Naive thymus-derived CD4-positive, alpha-beta T cell (primary cell): ENCODE results near the gene ZER1. TPM values are rescaled to one million over a fixed set of nuclear protein-coding genes. Genes with fewer than 3 reads are reported as not detected.

Experiments
- ATAC-seq: fragments of 150-1000 bp; cut with Tn5 transposase; 2 replicates; pipeline ENCODE4 v1.10.0; 2021; ENCODE audit warnings: mild to moderate bottlenecking, moderate library complexity
- CTCF ChIA-PET: fragments of 350-600 bp; sonication (Branson Sonifier 250); formaldehyde crosslinking; loops from one replicate; lab custom pipeline; 2021; ENCODE audit warnings: antibody characterized with exemption; lab: Charles Lee
- POLR2A ChIA-PET: fragments of 350-600 bp; sonication (Branson Sonifier 250); formaldehyde crosslinking; loops from one replicate; lab custom pipeline; 2021; ENCODE audit warnings: antibody characterized with exemption, inconsistent platforms; lab: Charles Lee
- DNase-seq, 9 donors: peaks; one replicate each; pipeline versions ENCODE4 v3.0.0 to v3.0.0-alpha.2; 2020 to 2022; ENCODE audit warnings: mixed read lengths in 1 of 9
- H3K27ac ChIP-seq: one replicate; pipeline ENCODE4 v1.7.0; 2013; ENCODE audit warnings: mild to moderate bottlenecking, low read depth, low read length, moderate library complexity
- H3K27me3 ChIP-seq, 2 donors: one replicate each; pipeline ENCODE4 v1.7.0; 2013; ENCODE audit warnings: low read length in 2 of 2, mild to moderate bottlenecking in 2 of 2, moderate library complexity in 2 of 2; ENCODE audit not compliant: control insufficient read depth in 2 of 2, insufficient read depth in 2 of 2
- H3K36me3 ChIP-seq, 3 experiments: 1 replicate in 2 of 3; 2 replicates in 1 of 3; pipeline ENCODE4 v1.7.0; 2013; ENCODE audit warnings: low read length in 3 of 3, mild to moderate bottlenecking in 3 of 3, moderate library complexity in 1 of 3; ENCODE audit not compliant: insufficient read depth in 3 of 3, control insufficient read depth in 2 of 3
- H3K4me1 ChIP-seq, 2 donors: one replicate each; pipeline ENCODE4 v1.7.0; 2013; ENCODE audit warnings: low read length in 2 of 2, mild to moderate bottlenecking in 2 of 2, moderate library complexity in 1 of 2; ENCODE audit not compliant: control insufficient read depth in 2 of 2, insufficient read depth in 2 of 2
- H3K4me3 ChIP-seq: 2 replicates; pipeline ENCODE4 v1.7.0; 2013; ENCODE audit warnings: mild to moderate bottlenecking, low read length
- H3K9me3 ChIP-seq, 3 experiments: 1 replicate in 2 of 3; 2 replicates in 1 of 3; pipeline ENCODE4 v1.7.0; 2013; ENCODE audit warnings: low read length in 3 of 3; ENCODE audit not compliant: control insufficient read depth in 2 of 3
- H3K27ac Mint-ChIP-seq, 9 donors: one replicate each; pipeline ENCODE4 v1.8.0; 2020 to 2022; ENCODE audit warnings: mixed read lengths in 9 of 9, mild to moderate bottlenecking in 8 of 9, moderate library complexity in 5 of 9, inconsistent platforms in 2 of 9
- H3K27me3 Mint-ChIP-seq, 5 donors: one replicate each; pipeline ENCODE4 v1.8.0; 2021 to 2022; ENCODE audit warnings: mixed read lengths in 5 of 5, mild to moderate bottlenecking in 1 of 5
- H3K36me3 Mint-ChIP-seq, 5 donors: one replicate each; pipeline ENCODE4 v1.8.0; 2020 to 2022; ENCODE audit warnings: mixed read lengths in 5 of 5, mild to moderate bottlenecking in 3 of 5, inconsistent platforms in 1 of 5
- H3K4me1 Mint-ChIP-seq, 7 donors: one replicate each; pipeline ENCODE4 v1.8.0; 2020 to 2022; ENCODE audit warnings: mixed read lengths in 7 of 7, mild to moderate bottlenecking in 3 of 7, inconsistent platforms in 1 of 7
- H3K4me3 Mint-ChIP-seq, 10 donors: one replicate each; pipeline ENCODE4 v1.8.0; 2020 to 2022; ENCODE audit warnings: mild to moderate bottlenecking in 10 of 10, mixed read lengths in 10 of 10, moderate library complexity in 6 of 10, inconsistent platforms in 2 of 10
- H3K9me3 Mint-ChIP-seq, 11 donors: one replicate each; pipeline ENCODE4 v1.8.0; 2020 to 2022; ENCODE audit warnings: mixed read lengths in 11 of 11, mild to moderate bottlenecking in 4 of 11, inconsistent platforms in 1 of 11, moderate library complexity in 1 of 11
- intact Hi-C, 2 donors: fragments of 100-400 bp; cut with micrococcal nuclease; formaldehyde crosslinking; loops; one replicate each; pipeline ENCODE4 v1.15.1; 2023
- polyA plus RNA-seq, 2 donors: library from polyadenylated mRNA; unstranded; fragments of 300-500 nt; fragmentation: Illumina TruSeq; gene quantifications; one replicate each; pipeline ENCODE4 v1.2.3, GENCODE V29; 2021
- total RNA-seq, 6 experiments: library from RNA in 5 of 6; stranded (reverse) in 5 of 6; gene quantifications; 1 replicate in 5 of 6; 2 replicates in 1 of 6; pipeline ENCODE4 v1.2.3 and lab custom pipeline; 2021 to 2026

ZER1 gene
- total and polyA plus RNA-seq, 7 experiments from 2014 or later = 22.7 to 57.7 (median 37.6) TPM

- H3K4me1 Mint-ChIP-seq = peaks cover 7 to 29% (median 12%) of the 10 kb centered on the region in 7 donors
- H3K4me3 Mint-ChIP-seq = peak within 1 kb of the TSS; percentile 84 to 92 (median 91)
- no peaks in the 10 kb centered on the region for H3K9me3 Mint-ChIP-seq
- DNase-seq (peak; percentile 94 to 99 (median 97)), ATAC-seq (peak; percentile 98)
- peak within 1 kb of the TSS; percentile 67 for H3K4me3 ChIP-seq
- intact Hi-C loops = loop anchor here (1.0 to 5.0 kb wide), 16 partner anchors 11 to 568 kb away; partner anchors contain the start of genes DYNC2I2 (in 2 of the 2), SPOUT1 (in 2 of the 2), ZER1 (in 2 of the 2) and DOLK (in 1 of the 2)
- H3K4me1 ChIP-seq = no peaks in the 10 kb centered on the region
- ChIA-PET POLR2A (interaction anchor here (0.5 to 4.0 kb wide), 26 partner anchors 9 to 1234 kb away, joined by 3 to 38 read pairs (median 4); partner anchors contain the start of genes DYNC2I2, GOLGA2, SET and SPOUT1), CTCF (interaction anchor here (0.8 to 1.6 kb wide), 9 partner anchors 9 to 265 kb away, joined by 3 to 11 read pairs (median 3); partner anchors contain the start of genes SPOUT1 and SPTAN1)
- H3K9me3 ChIP-seq = no peaks in the 10 kb centered on the region
- H3K27ac Mint-ChIP-seq = peak within 1 kb of the TSS; percentile 79 to 94 (median 87)
- no peaks in the 10 kb centered on the region for H3K27me3 Mint-ChIP-seq
- H3K27ac ChIP-seq = peak within 1 kb of the TSS; percentile 72
- H3K27me3 ChIP-seq = no peaks in the 10 kb centered on the region
- H3K36me3 ChIP-seq = peaks cover 0 to 21% (median 3%) of the 10 kb centered on the region in 3 experiments
- peaks cover 0 to 7% (median 0%) of the 10 kb centered on the region in 5 donors for H3K36me3 Mint-ChIP-seq
These were observed 46.5 kb upstream of the ZER1 start, which contains the start of gene ENDOG for GRCh38 chr9:128818099-128818838. Gene ENDOG, plus strand, starts transcription at chr9:128818500. Its CDS starts 185 bp downstream, at chr9:128818685.

- intact Hi-C loops = no loop called here
- H3K4me1 Mint-ChIP-seq = peaks cover 0 to 3% (median 0%) of the 10 kb centered on the region in 7 donors
- ChIA-PET CTCF (no interaction called here), POLR2A (interaction anchor here (0.6 to 1.3 kb wide), 2 partner anchors 9 to 22 kb away, joined by 3 read pairs; no protein-coding TSS in a partner anchor)
- no peaks in the 10 kb centered on the region for H3K27me3 ChIP-seq
- ATAC-seq = no peak
- H3K4me3 Mint-ChIP-seq = no peak overlapping the region
- H3K36me3 Mint-ChIP-seq = peaks cover 0 to 12% (median 3%) of the 10 kb centered on the region in 5 donors
- no peaks in the 10 kb centered on the region for H3K9me3 ChIP-seq
- no peaks in the 10 kb centered on the region for H3K4me1 ChIP-seq
- H3K9me3 Mint-ChIP-seq = no peaks in the 10 kb centered on the region
- peaks cover 0 to 26% (median 2%) of the 10 kb centered on the region in 3 experiments for H3K36me3 ChIP-seq
- H3K4me3 ChIP-seq = no peak overlapping the region
- H3K27ac ChIP-seq = no peak overlapping the region
- H3K27me3 Mint-ChIP-seq = no peaks in the 10 kb centered on the region
- H3K27ac Mint-ChIP-seq = peak overlapping the region in 2 of 9 donors; percentile 25 to 53
- DNase-seq = no peak
These were observed 39.1 kb upstream of the ZER1 start for GRCh38 chr9:128810873-128811272.

- no peaks in the 10 kb centered on the region for H3K9me3 Mint-ChIP-seq
- H3K36me3 Mint-ChIP-seq = peaks cover 0 to 16% (median 3%) of the 10 kb centered on the region in 5 donors
- DNase-seq (no peak), ATAC-seq (no peak)
- peaks cover 0 to 3% (median 0%) of the 10 kb centered on the region in 7 donors for H3K4me1 Mint-ChIP-seq
- intact Hi-C loops = no loop called here
- Histone ChIP-seq H3K27me3 (no peaks in the 10 kb centered on the region), H3K4me1 (no peaks in the 10 kb centered on the region), H3K4me3 (no peak overlapping the region), H3K36me3 (peaks cover 0 to 37% (median 6%) of the 10 kb centered on the region in 3 experiments), H3K27ac (no peak overlapping the region), H3K9me3 (no peaks in the 10 kb centered on the region)
- H3K4me3 Mint-ChIP-seq = no peak overlapping the region
- H3K27me3 Mint-ChIP-seq = no peaks in the 10 kb centered on the region
- CTCF ChIA-PET = no interaction called here
- POLR2A ChIA-PET = interaction anchor here (1.3 to 1.7 kb wide), 2 partner anchors 8 to 10 kb away, joined by 3 to 6 read pairs; partner anchors contain the start of gene ENDOG
- H3K27ac Mint-ChIP-seq = peak overlapping the region in 5 of 9 donors; percentile 5 to 69 (median 28)
These were observed 38.1 kb upstream of the ZER1 start for GRCh38 chr9:128809831-128810230.

- no peak for ATAC-seq
- no peaks in the 10 kb centered on the region for H3K9me3 ChIP-seq
- peaks cover 0 to 40% (median 6%) of the 10 kb centered on the region in 3 experiments for H3K36me3 ChIP-seq
- H3K9me3 Mint-ChIP-seq = no peaks in the 10 kb centered on the region
- H3K4me3 Mint-ChIP-seq = no peak overlapping the region
- no peaks in the 10 kb centered on the region for H3K4me1 ChIP-seq
- no peaks in the 10 kb centered on the region for H3K27me3 Mint-ChIP-seq
- H3K27ac Mint-ChIP-seq = peak overlapping the region in 2 of 9 donors; percentile 26 to 59
- no peak for DNase-seq
- peaks cover 0 to 3% (median 0%) of the 10 kb centered on the region in 7 donors for H3K4me1 Mint-ChIP-seq
- intact Hi-C loops = no loop called here
- CTCF ChIA-PET = no interaction called here
- H3K27ac ChIP-seq = no peak overlapping the region
- POLR2A ChIA-PET = interaction anchor here (1.7 kb wide), 1 partner anchor 9 kb away, joined by 6 read pairs; the partner anchor contains the start of gene ENDOG
- peaks cover 0 to 17% (median 3%) of the 10 kb centered on the region in 5 donors for H3K36me3 Mint-ChIP-seq
- no peaks in the 10 kb centered on the region for H3K27me3 ChIP-seq
- no peak overlapping the region for H3K4me3 ChIP-seq
These were observed 37.4 kb upstream of the ZER1 start for GRCh38 chr9:128809036-128809599.

- no peak overlapping the region for H3K4me3 ChIP-seq
- no peak overlapping the region for H3K27ac ChIP-seq
- H3K9me3 Mint-ChIP-seq = no peaks in the 10 kb centered on the region
- ATAC-seq (no peak), DNase-seq (no peak)
- peak overlapping the region in 2 of 9 donors; percentile 70 to 75 for H3K27ac Mint-ChIP-seq
- no peaks in the 10 kb centered on the region for H3K9me3 ChIP-seq
- peaks cover 2 to 22% (median 3%) of the 10 kb centered on the region in 5 donors for H3K36me3 Mint-ChIP-seq
- H3K4me3 Mint-ChIP-seq = no peak overlapping the region
- intact Hi-C loops = no loop called here
- H3K27me3 ChIP-seq = no peaks in the 10 kb centered on the region
- peaks cover 0 to 46% (median 6%) of the 10 kb centered on the region in 3 experiments for H3K36me3 ChIP-seq
- ChIA-PET POLR2A (no interaction called here), CTCF (no interaction called here)
- H3K27me3 Mint-ChIP-seq = no peaks in the 10 kb centered on the region
- no peaks in the 10 kb centered on the region for H3K4me1 ChIP-seq
- H3K4me1 Mint-ChIP-seq = peaks cover 0 to 3% (median 0%) of the 10 kb centered on the region in 7 donors
These were observed 36.8 kb upstream of the ZER1 start for GRCh38 chr9:128808543-128808942.

- DNase-seq (no peak), ATAC-seq (no peak)
- no peaks in the 10 kb centered on the region for H3K9me3 ChIP-seq
- Mint-ChIP-seq H3K36me3 (peaks cover 3 to 30% (median 7%) of the 10 kb centered on the region in 5 donors), H3K4me3 (no peak overlapping the region), H3K9me3 (no peaks in the 10 kb centered on the region), H3K27me3 (no peaks in the 10 kb centered on the region), H3K27ac (no peak overlapping the region), H3K4me1 (peaks cover 0 to 3% (median 0%) of the 10 kb centered on the region in 7 donors)
- intact Hi-C loops = no loop called here
- no peaks in the 10 kb centered on the region for H3K27me3 ChIP-seq
- no peak overlapping the region for H3K27ac ChIP-seq
- peaks cover 4 to 53% (median 6%) of the 10 kb centered on the region in 3 experiments for H3K36me3 ChIP-seq
- ChIA-PET POLR2A (interaction anchor here (0.6 kb wide), 1 partner anchor 24 kb away, joined by 11 read pairs; no protein-coding TSS in a partner anchor), CTCF (no interaction called here)
- H3K4me3 ChIP-seq = no peak overlapping the region
- H3K4me1 ChIP-seq = no peaks in the 10 kb centered on the region
These were observed 36.1 kb upstream of the ZER1 start for GRCh38 chr9:128807827-128808226.
